C4-2B (cell line): Measurements from ENCODE around the gene UGT1A9.

ENCODE experiments used
- ZFX ChIP-seq: fragments of 450-650 bp; IDR thresholded peaks from 2 replicates; pipeline ENCODE4 v1.6.1; 2017
- TF ChIP-seq, protein P1 (sequence below): fragments of 450-650 bp; conservative IDR thresholded peaks from 2 replicates; pipeline ENCODE4 v1.5.1; 2017; ENCODE audit warnings: mild to moderate bottlenecking

DNA sequence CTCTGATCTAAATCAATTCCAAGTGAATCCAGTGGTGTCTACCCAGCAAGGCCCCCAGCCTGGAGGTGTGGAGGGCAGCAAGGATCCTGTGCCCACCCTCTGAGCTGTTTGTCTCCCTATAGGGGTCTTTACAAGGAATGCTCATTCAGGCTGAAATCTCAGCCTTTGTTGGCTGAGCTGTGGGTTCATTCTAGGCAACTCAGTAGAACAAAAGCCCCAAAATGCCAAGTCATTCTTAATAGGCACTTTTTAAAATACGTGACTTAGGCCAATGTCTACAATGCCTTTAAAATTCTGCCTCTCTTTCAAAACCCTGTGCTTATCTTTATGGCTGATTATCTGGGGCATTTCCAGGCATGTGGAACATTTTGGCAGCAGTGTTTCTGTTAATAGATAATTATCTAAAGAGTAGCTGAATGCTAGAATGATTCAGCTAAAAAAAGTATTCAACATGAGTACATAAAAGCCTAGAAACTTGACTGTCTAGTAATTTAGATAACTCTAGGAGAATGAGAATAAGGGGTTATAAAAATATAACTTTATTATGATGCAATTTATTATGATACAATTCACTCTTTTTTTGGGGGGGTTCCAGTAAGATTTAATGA is 28.4 kb downstream of the UGT1A9 start:
- TF ChIP-seq, protein P1, sequence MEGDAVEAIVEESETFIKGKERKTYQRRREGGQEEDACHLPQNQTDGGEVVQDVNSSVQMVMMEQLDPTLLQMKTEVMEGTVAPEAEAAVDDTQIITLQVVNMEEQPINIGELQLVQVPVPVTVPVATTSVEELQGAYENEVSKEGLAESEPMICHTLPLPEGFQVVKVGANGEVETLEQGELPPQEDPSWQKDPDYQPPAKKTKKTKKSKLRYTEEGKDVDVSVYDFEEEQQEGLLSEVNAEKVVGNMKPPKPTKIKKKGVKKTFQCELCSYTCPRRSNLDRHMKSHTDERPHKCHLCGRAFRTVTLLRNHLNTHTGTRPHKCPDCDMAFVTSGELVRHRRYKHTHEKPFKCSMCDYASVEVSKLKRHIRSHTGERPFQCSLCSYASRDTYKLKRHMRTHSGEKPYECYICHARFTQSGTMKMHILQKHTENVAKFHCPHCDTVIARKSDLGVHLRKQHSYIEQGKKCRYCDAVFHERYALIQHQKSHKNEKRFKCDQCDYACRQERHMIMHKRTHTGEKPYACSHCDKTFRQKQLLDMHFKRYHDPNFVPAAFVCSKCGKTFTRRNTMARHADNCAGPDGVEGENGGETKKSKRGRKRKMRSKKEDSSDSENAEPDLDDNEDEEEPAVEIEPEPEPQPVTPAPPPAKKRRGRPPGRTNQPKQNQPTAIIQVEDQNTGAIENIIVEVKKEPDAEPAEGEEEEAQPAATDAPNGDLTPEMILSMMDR = no peak
- TF ChIP-seq ZFX = no peak
